AML-193 (cell line): Measurements from ENCODE around the gene KRT32.
A peak's percentile ranks its signal among the peaks of the same experiment; 100 is the strongest.

Experiments
- DNase-seq, 2 experiments: peaks; one replicate each; lab custom pipeline; 2025; lab: John Stamatoyannopoulos, UW

Gene KRT32

GRCh38 chr17:41466988-41467387 is at the start of gene KRT32:
Gene KRT32 (minus strand): TSS chr17:41467386. CDS start chr17:41467325, 61 bp downstream.
- no peak for DNase-seq

GRCh38 chr17:41516830-41517283 is 49.7 kb upstream of the KRT32 start:
- DNase-seq, result no peak

GRCh38 chr17:41516147-41516829 is 49.1 kb upstream of the KRT32 start:
- DNase-seq, result no peak

- no peak for DNase-seq
Measured at GRCh38 chr17:41513168-41513547, 46.0 kb upstream of the KRT32 start.

- peak; percentile 60 to 63 for DNase-seq
Measured at GRCh38 chr17:41512546-41513167, 45.5 kb upstream of the KRT32 start.

- no peak for DNase-seq
Measured at GRCh38 chr17:41511716-41512115, 44.5 kb upstream of the KRT32 start.

GRCh38 chr17:41511116-41511515 is 43.9 kb upstream of the KRT32 start:
- DNase-seq, result no peak

GRCh38 chr17:41510251-41511065 is 43.3 kb upstream of the KRT32 start:
- no peak for DNase-seq

GRCh38 chr17:41507315-41507880 is 40.2 kb upstream of the KRT32 start:
- DNase-seq, result no peak

GRCh38 chr17:41505809-41506767 is 38.9 kb upstream of the KRT32 start:
- DNase-seq, result peak in 1 of 2 experiments; percentile 22

- no peak for DNase-seq
Measured at GRCh38 chr17:41505007-41505808, 38.0 kb upstream of the KRT32 start, which contains the start of gene KRT13. Gene KRT13 (minus strand): TSS chr17:41505612. CDS start chr17:41505550, 62 bp downstream.

GRCh38 chr17:41504246-41504977 is 37.2 kb upstream of the KRT32 start:
- no peak for DNase-seq

GRCh38 chr17:41503202-41503601 is 36.0 kb upstream of the KRT32 start:
- no peak for DNase-seq

- DNase-seq, result peak in 1 of 2 experiments; percentile 22
Measured at GRCh38 chr17:41500131-41500911, 33.1 kb upstream of the KRT32 start.

GRCh38 chr17:41499714-41500113 is 32.5 kb upstream of the KRT32 start:
- DNase-seq, result no peak

GRCh38 chr17:41498276-41498675 is 31.1 kb upstream of the KRT32 start:
- peak; percentile 97 to 99 for DNase-seq

GRCh38 chr17:41496803-41497484 is 29.8 kb upstream of the KRT32 start:
- DNase-seq, result peak; percentile 96 to 97

- no peak for DNase-seq
Measured at GRCh38 chr17:41494524-41494923, 27.3 kb upstream of the KRT32 start.
